Amygdala (tissue), 56 donors: ENCODE data around the gene GRIN2A.

ENCODE experiments used
- DNase-seq, 56 donors: peaks; one replicate each; lab custom pipeline; 2025; lab: John Stamatoyannopoulos, UW

The GRIN2A gene

DNA sequence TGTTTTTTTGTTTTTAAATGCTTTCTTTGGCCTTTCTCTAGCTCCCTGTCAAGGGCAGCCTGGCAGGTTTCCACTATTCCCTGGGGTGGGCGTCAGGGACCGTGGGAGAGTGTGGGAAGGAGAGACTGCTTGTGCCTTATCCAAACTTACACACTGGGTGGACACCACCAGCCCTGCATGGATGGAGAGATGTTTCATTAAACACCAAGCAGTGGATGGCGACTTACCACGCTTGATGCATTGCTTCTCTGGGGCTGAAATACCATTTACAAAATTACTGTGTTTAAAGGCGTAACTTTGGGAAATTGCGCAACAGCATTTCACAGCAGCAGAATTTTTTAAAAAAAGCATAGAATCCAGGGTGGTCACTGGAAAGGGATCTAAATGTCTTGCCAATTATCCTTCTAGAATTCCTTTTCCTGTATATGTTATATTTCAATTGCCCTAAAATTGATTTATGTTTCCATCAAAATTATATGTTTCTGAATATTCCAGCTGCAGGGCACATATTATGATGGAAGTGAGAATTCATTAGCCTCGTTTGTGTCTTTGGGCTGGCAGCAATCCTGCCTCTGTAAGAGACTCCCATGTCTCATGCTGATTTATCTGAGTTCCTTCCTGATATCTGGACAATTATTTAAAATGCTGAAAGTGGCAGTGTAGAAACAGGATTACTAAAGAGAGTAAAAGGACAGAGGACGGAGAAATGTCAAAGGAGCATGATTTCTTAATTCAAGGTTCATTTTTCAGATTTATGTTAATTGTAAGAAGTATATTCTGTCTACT is 247.3 kb downstream of the GRIN2A start:
- DNase-seq = no peak

- no peak for DNase-seq
Observed at GRCh38 chr16:9932919-9933653, 249.1 kb downstream of the GRIN2A start.

DNA sequence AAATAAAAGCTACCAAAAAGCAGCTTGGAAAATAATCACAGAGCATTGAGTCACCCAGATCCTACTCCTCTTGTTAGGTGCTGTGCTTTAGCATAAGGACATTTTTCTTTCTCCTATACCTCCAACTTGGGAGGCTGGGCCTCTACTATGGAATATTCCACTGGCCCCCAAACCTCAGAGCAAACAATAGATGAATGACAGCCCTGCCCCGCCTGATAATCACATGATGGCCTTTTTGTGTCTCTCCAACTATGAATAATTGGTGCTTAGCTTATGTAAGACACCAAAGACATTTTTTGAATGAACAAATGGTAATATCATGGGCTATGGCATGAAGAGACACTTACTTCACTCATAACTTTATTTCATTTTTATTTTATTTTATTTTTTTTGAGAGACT is 250.2 kb downstream of the GRIN2A start:
- DNase-seq = peak in 1 of 56 donors; percentile 28

- peak in 3 of 56 donors; percentile 10 to 22 (median 13) for DNase-seq
Observed at GRCh38 chr16:9929836-9930235, 252.4 kb downstream of the GRIN2A start.

GRCh38 chr16:9929313-9929712 is 252.9 kb downstream of the GRIN2A start:
- DNase-seq = no peak

- no peak for DNase-seq
Observed at GRCh38 chr16:9922441-9922840, 259.8 kb downstream of the GRIN2A start.

GRCh38 chr16:9921997-9922396 is 260.2 kb downstream of the GRIN2A start:
- DNase-seq = no peak

- no peak for DNase-seq
Observed at GRCh38 chr16:9919460-9919859, 262.8 kb downstream of the GRIN2A start.

GRCh38 chr16:9917691-9918090 is 264.5 kb downstream of the GRIN2A start:
- DNase-seq = no peak

- DNase-seq = no peak
Observed at GRCh38 chr16:9913604-9914326, 268.5 kb downstream of the GRIN2A start.

DNA sequence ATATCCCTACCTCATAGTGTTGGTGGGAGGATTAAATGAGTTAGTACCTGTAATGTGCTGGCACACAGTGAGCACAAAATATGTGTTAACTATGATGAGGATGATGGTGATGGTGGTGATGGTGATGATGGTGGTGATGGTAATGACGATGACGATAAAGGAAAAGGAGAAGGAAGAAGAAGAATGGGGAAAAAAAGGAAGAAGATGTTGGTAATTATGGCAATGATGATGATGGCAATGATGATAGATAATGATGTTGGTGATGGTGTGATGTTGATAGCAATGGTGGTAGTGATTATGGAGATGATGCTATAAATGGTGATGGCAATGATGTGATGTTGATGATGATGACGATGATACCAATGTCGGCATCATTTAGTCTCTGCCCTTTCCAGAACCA is 270.2 kb downstream of the GRIN2A start:
- DNase-seq = no peak

DNA sequence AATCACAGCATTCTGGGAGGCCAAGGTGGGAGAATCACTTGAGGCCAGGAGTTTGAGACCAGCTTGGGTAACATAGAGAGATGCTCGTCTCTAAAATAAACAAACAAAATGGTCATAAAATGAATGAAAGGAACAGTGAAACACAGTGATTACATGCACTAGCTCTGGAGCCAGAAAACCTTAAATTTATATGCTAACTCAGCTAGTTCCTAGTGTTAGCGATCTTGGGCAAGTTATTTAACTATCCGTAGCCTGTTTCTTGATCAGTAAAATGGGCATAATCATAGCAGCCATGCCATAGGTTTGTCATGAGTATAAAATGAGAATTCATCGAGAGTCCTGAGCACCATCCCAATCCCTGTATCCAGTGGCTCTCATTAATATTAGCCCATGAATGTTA is 271.0 kb downstream of the GRIN2A start:
- DNase-seq = no peak

DNA sequence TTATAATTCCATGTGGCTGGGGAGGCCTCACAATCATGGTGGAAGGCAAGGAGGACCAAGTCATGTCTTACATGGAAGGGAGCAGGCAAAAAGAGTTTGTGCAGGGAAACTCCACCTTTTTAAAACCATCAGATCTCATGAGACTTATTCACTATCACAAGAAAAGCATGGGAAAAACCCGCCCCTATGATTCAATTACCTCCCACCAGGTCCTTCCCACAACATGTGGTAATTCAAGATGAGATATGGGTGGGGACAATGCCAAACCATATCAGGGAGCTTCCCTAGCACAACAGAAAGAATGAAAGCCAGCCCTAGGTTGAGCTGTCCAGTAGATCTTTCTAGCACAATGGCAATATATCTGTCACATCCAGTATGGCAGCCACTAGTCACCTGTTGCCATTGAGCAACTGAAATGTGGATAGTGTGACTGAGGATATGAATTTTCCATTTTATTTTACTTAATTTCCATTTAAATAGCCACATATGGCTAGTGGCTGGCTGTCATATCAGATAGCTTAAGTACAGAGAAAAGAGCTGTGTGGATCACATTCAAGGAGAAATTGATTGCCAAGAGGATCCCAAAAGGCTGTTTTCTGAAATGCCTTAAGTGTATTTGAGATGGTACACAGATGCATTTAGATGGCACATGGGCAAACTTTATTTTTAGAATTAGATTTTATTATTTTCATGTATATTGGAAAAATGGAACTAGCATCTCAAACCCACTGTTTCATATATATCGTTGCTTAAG is 273.0 kb downstream of the GRIN2A start:
- no peak for DNase-seq

GRCh38 chr16:9908613-9909012 is 273.6 kb downstream of the GRIN2A start:
- DNase-seq = peak in 14 of 56 donors; percentile 2 to 42 (median 14)

DNA sequence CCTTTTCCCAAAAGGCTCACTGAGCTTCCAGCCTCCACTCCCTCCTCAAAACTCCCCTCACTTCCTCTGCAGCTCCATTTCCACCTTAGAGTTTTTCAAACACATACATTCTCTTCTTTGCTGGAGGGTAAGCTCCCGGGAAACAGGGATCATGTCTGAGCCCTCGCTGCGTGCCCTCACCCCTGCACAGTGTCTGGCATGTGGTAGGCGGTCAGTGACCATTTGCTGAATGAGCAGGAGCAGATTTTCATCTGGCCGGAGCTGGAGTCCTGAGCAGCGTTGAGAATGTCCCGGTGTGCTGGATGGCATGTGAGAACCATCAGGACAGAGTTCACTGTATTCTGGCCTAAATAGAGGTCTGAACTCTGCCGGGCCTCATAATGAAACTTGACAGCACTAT is 274.5 kb downstream of the GRIN2A start:
- DNase-seq = no peak

- no peak for DNase-seq
Observed at GRCh38 chr16:9906218-9906617, 276.0 kb downstream of the GRIN2A start.

DNA sequence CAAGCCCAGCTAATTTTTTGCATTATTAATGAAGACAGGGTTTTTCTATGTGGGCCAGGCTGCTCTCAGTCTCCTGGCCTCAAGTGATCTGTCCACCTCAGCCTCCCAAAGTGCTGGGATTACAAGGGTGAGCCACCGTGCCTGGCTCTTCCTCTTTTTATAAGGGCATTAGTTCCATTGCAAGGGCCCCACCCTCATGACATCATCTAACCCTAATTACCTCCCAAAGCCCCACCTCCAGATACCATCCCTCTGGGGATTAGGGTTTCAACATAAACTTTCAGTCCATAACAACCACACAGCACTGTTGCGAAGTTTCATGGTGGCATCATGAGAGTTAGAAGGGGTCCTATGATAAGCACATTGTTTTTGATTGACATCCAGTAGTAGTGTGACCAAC is 277.7 kb downstream of the GRIN2A start:
- no peak for DNase-seq

GRCh38 chr16:9900576-9900975 is 281.7 kb downstream of the GRIN2A start:
- no peak for DNase-seq

DNA sequence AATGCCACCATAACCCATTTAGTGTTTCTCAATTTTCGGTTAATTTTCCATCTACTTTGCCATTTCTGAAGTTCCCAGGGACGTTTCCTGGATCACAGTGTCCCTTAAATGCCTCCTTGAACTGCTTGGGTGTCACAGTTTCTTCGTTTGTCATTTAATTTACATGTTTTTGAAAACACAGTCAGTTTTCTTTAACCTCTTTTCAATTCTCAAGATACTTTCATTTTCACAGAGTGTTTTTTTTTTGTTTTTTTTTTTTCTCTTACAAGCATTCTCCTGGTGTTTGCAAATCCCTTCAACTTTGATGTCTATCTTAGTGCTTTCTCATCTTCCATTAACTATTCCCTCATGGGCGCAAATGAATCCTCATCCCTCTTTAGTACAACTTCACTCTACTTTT is 283.7 kb downstream of the GRIN2A start:
- DNase-seq = no peak

DNA sequence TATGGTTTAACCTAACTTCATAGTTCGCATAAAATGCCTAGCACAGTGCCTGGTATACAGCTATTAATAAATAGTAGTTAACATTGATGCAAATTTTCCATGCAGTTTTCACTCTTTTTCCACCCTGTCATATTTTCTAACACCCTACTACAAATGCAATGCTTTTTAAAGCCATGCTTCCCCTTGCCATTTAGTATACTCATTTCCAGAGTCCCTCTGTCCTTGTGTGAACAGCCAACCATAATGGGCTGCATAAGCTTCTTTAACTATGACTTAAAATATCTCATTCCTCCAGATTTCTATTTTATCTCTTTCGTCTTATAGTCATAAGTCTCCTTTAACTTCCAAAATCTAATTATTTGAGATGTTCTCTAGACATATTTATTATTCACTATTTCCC is 284.1 kb downstream of the GRIN2A start:
- no peak for DNase-seq

GRCh38 chr16:9895817-9896216 is 286.4 kb downstream of the GRIN2A start:
- no peak for DNase-seq
